ENCODE measurements around the gene LAMC2.

The LAMC2 gene

GRCh38 chr1:183230413-183230812, 44.3 kb downstream of the LAMC2 start:
- no peak for DNase-seq (ENCODE audit: low read depth, low spot score)
- TF ChIP-seq, protein P1, sequence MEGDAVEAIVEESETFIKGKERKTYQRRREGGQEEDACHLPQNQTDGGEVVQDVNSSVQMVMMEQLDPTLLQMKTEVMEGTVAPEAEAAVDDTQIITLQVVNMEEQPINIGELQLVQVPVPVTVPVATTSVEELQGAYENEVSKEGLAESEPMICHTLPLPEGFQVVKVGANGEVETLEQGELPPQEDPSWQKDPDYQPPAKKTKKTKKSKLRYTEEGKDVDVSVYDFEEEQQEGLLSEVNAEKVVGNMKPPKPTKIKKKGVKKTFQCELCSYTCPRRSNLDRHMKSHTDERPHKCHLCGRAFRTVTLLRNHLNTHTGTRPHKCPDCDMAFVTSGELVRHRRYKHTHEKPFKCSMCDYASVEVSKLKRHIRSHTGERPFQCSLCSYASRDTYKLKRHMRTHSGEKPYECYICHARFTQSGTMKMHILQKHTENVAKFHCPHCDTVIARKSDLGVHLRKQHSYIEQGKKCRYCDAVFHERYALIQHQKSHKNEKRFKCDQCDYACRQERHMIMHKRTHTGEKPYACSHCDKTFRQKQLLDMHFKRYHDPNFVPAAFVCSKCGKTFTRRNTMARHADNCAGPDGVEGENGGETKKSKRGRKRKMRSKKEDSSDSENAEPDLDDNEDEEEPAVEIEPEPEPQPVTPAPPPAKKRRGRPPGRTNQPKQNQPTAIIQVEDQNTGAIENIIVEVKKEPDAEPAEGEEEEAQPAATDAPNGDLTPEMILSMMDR (IDR thresholded peaks at IDR 0.05; ENCODE audit: low read depth, low read length) = no peak
- in situ Hi-C loops (cut with HindIII; ENCODE audit: low sequenced_read_pairs) = no loop called here
- H3K4me3 ChIP-seq (ENCODE audit: low read depth, low read length) = no peak overlapping the region

DNA sequence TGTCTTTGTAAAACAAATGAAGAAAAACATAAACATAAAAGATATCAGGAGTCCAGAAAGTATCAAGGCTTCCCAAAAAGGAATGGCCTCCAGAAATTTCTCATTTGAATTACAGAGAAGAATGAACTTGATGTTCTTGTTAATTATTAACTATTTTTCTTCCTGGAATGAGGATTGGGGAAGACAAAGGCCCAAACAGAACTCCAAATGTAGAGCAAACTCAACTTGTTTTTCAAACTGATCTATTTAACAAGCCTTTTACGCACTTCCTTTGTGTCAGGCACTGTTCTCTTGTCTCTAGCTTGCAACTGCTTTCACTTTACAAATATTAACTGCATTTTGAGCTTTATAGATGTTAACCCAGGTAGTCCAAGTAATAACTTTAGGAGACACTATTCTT, 45.5 kb downstream of the LAMC2 start:
- H3K4me3 ChIP-seq (ENCODE audit: low read depth, low read length) = no peak overlapping the region
- DNase-seq (ENCODE audit: low read depth, low spot score) = no peak
- in situ Hi-C loops (cut with HindIII; ENCODE audit: low sequenced_read_pairs) = no loop called here
- TF ChIP-seq, protein P1 (IDR thresholded peaks at IDR 0.05; ENCODE audit: low read depth, low read length) = no peak

DNA sequence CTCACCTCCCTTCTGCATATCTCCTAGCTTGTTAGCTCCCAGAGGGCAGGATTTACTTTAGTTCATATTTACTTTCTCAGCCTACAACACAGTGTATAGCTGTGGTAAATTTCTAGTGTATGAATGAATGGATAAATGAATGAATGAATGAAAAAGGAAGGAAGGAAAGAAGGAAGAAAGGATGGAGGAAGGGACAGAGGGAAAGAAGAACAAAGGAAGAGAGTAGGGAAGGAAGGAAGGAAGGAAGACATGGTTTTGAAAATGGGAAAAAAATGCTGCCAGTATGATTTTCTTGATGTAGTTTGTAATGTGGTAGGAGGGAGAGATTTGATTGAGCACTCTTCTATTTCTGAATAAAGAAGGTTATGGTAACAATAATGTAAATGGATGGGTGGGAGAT, 47.0 kb downstream of the LAMC2 start:
- in situ Hi-C loops (cut with HindIII; ENCODE audit: low sequenced_read_pairs) = no loop called here
- TF ChIP-seq, protein P1 (IDR thresholded peaks at IDR 0.05; ENCODE audit: low read depth, low read length) = no peak
- DNase-seq (ENCODE audit: low read depth, low spot score) = no peak
- no peak overlapping the region for H3K4me3 ChIP-seq (ENCODE audit: low read depth, low read length)

DNA sequence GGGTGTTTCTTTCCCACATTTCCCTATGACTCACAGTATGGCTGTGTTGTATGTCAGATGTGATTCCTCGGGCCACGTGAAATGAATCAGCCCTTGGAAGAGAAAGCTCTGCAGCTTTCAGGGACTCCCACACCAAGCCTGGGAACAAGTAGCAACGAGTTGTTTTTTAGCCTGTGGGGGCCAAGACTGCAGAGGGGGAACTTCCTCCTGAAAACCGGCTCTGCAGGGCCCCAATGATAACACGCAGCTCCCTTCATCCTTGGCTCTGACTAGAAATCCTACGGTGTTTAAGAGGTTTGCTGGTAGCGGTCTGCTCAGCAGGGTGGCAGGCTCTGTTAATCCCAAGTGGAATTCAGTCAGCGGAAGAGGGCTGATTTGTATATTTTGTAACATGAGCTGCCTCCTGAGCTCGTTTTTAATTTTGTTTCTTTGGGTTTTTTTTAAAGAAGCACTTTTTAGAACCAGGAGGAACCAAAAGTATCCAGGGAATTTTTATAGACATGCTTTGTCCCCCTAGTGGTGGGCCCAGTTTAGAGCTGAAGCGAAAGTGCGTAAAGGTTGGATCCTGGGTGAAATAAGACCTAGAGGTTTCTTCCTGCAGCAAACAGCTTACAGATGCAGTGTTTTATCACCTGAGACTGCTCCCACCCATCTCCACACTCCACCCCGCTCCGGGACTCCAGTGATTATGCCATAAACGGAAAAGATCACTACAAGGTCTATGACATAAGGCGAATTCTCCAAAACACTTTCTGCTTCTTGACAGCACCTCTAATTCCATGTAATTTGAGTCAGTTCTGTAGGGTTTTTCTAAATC, 48.8 kb downstream of the LAMC2 start:
- peak overlapping the region; percentile 22 for H3K4me3 ChIP-seq (ENCODE audit: low read depth, low read length)
- TF ChIP-seq, protein P1 (IDR thresholded peaks at IDR 0.05; ENCODE audit: low read depth, low read length) = peak; percentile 83
- in situ Hi-C loops (cut with HindIII; ENCODE audit: low sequenced_read_pairs) = no loop called here
- DNase-seq (ENCODE audit: low read depth, low spot score) = peak; percentile 98

GRCh38 chr1:183235503-183235902, 49.4 kb downstream of the LAMC2 start:
- DNase-seq (ENCODE audit: low read depth, low spot score) = peak; percentile 25
- H3K4me3 ChIP-seq (ENCODE audit: low read depth, low read length) = peak overlapping the region; percentile 22
- TF ChIP-seq, protein P1 (IDR thresholded peaks at IDR 0.05; ENCODE audit: low read depth, low read length) = no peak
- in situ Hi-C loops (cut with HindIII; ENCODE audit: low sequenced_read_pairs) = no loop called here

GRCh38 chr1:183236158-183236725, 50.2 kb downstream of the LAMC2 start:
- TF ChIP-seq, protein P1 (IDR thresholded peaks at IDR 0.05; ENCODE audit: low read depth, low read length) = no peak
- in situ Hi-C loops (cut with HindIII; ENCODE audit: low sequenced_read_pairs) = no loop called here
- no peak overlapping the region for H3K4me3 ChIP-seq (ENCODE audit: low read depth, low read length)
- DNase-seq (ENCODE audit: low read depth, low spot score) = no peak

All from astrocyte of the spinal cord (primary cell).